GM20431 (cell line): Measurements from ENCODE around the gene EDAR.

Experiments
- in situ Hi-C: fragments of 300-500 bp; cut with MseI, MboI; formaldehyde crosslinking; loops from one replicate; pipeline ENCODE4 v1.15.0; 2020; ENCODE audit warnings: low sequenced_read_pairs; ENCODE audit not compliant: unreplicated experiment

Gene EDAR

DNA sequence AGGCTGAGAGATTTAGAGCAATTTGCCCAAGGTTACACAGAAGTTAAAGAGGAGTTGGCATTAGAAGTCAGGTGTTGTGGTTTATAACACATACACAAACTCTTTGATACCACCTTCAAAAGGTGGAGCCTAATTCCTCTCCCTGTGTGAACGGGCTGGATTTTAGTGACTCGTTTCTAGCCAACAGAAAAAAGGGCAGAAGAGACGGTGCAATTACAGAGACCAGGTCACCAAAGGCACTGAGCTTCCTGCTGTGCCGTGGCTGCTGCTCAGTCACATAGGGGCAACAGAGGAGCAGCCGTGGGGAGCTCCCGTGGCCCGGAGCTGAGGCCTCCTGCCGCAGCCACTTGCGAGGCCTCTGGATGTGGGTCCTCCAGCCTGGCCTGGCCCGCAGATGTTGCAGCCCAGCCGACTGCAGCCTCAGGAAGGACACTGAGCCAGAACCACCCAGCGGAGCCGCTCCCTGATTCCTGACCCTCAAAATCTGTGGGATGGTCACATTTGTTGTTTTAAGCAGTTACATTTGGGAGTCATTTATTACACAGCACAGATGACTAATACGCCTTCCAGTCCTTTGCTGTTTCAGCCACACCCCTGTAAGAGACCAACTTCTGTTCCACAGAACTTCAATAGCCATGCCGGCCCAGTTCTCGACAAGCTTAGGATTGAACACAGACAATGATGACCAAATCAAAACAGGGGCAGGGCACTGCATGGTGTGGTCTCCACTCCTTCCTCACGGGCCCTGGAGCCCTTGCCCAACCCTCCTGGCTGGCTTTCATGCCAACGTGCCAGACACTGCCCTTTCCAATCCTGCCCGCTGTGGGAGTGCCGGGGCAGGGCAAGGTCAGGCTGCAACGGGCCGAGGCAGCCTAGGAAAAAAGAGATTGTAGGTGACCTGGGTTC lies 17.1 kb downstream of the EDAR start:
- in situ Hi-C loops: no loop called here

DNA sequence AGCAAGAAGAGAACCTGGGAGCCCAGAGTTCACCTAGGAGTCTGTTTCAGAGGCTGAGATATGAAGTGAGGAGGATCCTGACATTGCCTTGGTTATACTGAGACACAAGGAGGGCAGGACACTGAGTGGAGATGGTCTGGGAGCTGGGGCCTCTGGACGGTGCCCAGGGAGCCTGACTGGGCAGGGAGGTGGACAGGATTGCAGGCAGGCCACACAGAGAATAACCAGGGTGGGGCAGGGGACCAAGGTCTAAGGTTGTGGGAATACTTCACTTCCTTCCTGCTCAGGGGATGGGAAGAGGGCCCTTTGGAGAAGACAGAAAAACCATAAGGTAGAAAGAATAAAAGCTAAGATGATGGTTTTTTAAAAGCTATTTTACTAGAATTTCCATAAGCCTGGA lies 18.7 kb downstream of the EDAR start:
- in situ Hi-C loops: no loop called here

DNA sequence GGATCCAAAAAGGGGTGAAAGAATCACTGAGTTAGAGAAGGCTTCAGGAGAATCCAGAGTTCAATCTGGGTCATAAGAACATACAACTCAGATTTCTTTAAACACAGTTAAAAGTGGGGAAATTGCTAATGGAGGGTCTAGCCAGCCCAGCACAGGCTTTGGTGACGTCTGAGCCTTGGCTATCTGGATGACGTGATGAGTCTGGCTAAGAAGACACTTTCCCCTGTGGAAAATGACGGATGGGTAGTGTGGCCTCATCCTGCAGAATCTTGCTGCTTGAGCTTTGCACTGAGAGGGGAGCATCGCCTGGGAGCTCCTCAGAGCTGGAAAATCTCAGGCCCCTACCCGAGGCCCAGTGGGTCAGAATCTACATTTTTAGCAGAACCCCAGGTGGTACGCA lies 19.2 kb downstream of the EDAR start:
- in situ Hi-C loops: no loop called here

DNA sequence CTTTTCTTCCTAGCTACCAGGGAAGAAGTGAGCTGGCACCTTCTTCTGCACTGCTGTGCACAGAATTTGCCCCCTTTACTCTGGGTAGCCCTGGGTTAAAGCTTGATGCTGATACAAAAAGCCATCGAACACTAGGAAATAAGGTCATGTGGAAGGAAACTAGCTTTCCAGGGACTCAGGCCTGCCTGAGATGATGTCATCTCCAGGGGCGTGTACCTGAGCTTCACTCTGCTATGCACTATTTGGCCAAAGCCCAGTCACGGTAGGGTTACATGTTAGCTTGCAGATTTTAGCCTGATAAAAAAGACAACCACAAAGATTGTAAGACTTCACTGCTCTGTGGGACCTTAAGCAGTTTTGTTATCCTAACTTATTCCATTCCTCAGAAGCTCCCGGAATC lies 20.4 kb downstream of the EDAR start:
- in situ Hi-C loops: no loop called here

DNA sequence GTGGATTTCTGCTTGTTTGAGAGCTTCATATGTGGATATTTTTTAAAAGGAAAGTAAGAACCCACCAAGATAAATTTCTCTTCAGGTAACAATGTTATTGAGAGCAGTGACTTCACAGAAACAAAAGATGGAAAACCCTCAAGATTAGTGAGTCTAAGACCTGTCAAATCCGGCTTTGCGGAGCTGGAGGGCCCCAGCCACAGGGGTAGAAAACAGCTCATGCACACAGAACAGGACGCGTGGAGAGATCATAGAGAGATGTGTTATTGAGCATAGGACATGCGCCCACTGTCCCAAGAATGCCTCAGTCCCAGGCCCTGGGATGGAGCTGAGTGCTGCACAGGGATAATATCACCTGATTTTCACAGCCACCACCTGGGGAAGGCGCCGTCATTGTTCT lies 21.3 kb downstream of the EDAR start:
- in situ Hi-C loops: no loop called here

DNA sequence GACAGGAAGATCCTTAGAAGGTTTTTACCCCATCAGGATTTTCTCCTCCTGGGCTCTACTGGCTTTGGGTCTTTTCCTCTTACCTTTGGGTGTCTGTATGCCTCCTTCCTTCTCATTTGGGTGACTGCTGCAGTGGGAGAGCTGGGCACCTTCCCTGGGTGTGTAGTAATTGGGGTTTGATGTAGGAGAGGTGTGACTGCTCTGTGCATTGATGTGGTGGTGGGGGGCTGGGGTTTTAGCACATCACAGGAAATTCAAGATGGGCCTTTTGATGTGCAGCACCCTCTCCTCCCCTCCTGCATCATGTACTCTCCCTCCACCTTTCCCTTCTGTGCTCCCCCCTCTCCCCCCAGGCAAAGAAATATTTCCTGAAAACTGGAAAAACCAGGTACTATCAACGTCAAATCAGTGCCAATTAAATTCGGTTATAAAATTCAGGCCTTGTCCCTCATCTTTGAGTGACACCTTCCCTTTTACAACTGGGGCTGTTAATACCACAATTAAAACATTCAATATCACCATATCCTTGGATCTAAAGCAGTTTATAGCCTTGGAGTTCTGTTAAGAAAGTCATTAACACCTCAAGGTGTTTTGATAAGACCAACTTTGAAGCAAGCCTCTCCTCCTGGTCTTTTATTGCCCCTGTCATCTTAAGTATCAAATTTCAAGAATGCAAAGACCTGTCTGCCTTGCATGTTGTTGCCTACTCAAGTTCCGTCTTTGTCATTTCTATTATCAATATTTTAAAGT lies 23.3 kb downstream of the EDAR start:
- in situ Hi-C loops: no loop called here

DNA sequence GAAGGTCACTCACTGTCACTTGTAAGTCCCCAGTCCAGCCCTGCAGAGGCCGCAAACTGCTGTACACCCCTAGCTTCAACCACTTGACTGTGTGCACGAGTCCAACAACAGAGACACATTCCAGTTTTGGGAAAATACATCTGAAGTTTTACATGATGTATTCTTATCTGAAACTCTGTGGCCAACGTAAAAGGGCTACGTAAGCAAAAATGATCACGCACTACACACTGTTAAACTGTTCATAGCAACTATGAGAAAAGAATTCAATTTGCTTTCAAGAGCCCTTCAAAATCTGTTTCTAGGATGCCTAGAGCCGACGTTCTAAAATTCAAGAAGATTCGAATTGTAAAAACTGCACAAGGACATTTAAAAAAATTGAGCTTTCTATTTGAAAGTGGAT lies 26.0 kb downstream of the EDAR start:
- in situ Hi-C loops: no loop called here

DNA sequence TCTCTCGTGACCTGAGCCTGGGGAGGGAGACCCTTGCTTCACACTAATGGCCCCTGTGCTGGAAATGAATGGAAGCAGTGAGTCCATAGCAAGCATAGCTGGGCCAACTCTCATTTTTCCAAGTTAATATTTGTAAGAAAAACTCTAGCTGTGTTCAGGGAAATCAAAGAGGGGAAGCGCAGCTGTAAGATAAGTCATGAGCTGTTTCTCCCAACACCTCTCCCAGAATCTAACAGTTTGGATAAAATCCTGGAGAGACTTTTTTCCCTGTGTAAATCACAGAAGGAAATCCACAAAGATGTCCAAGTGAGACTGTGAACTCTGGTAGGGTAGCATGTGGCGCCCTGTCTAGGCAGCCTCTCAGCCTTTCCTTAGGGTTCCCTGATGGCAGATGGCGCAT lies 27.2 kb downstream of the EDAR start:
- in situ Hi-C loops: no loop called here

DNA sequence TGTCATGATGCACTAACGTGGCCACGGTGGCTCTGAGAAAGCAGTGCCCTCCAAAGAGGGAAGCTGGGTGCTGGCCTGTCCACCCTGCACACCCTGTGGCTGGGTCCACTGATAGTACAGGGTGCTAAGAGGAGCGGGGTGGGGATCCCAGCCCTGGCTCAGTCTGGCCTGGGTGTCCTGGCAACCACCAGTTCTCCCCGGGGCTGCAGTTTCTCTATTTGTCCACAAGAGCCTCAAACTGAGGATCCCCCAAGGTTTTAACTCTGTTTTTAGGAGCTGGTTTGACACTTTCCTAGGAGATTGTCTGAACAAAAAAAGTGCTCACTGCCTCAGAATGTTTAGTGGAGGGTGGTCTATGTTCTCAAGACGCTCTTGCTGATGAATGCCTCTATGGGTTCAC lies 29.0 kb downstream of the EDAR start:
- in situ Hi-C loops: no loop called here

DNA sequence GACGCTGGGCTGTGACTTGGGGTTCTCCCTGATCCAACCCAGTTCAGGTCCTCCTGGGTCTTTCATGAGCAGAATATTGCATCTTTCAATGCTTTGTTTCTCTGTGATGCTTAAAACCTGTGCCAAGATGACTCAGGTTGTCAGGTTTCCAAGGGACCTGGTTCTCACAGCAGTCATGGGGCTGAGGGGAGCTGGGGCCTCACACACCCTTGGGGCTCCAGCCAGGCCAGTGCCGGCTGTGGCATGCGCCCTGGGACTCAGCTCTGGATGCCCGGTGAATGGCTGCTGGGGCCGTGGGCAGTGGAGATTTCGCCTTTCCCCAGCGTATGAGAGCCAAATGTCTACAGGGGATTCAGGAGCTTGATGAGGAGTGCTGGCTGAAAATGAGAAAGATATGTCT lies 29.6 kb downstream of the EDAR start:
- in situ Hi-C loops: no loop called here

DNA sequence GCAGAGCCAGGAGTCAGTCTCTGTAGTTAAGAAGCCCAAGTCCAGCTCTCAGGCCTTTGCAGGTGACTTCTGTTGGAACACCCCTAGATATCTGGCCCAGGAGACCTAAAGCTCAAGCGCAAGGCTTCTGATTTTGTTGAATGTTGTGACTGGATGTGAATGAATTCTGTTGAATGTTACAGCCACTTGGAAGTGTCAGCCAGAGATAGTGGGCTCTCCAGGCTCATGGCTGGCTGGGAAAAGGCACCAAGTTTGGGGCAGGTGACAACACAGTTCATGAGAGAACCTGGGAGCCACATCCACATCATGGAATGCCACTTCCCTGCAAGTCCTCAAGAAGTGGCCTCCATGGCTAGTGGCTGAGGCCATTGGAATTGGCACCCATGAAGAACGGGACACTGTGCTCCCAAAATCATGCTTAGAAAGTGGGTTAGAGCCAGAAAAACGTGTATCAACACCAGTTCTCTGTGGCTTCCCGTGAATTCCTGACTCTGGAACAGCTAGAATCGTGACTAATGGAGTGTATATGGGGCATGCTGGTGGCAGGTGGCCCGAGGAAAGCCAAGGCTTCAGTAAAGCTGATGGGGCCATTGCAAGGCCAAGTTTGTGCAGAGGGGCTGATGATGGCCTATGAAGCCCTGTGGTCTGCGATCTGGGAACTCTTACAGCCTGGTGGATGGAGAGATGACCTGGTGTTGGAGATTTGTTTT lies 30.2 kb downstream of the EDAR start:
- in situ Hi-C loops: no loop called here

DNA sequence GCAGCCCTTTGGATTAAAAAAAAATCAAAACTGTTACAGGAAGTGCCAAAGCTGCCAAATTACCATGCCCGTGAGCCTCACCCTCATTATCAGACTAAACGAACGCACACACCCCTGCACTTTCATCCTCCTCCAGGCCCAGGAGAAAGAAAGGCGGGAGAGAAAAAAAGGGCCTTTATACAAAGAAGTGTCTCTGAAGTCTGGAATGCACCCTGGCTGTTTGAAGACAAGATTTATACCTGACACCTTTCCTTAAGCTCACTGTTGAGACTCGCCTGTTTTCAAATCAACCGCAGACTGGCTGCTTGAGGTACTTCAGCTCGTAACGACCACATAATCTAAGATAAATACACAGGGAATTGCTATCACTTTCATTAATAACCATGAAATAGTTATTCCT lies 31.0 kb downstream of the EDAR start:
- in situ Hi-C loops: no loop called here

DNA sequence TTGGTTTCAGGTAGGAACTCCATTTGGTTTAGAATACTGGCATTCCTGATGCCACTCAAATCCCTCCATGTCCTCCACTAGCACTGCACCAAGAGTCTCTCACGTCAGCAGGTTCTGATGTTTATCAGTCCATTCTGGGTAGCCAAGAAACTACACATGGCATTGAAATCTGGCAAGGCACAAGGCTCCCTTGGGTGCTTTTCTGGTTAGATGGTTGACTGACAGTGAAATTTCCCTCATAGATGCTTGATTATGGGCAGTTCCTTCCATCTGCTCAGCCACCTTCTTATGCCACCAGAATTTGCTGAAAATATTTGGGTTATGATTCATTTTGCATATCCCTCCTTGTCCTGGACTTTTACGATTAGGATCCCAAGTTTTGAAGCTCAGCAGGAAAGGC lies 32.6 kb downstream of the EDAR start:
- in situ Hi-C loops: no loop called here

DNA sequence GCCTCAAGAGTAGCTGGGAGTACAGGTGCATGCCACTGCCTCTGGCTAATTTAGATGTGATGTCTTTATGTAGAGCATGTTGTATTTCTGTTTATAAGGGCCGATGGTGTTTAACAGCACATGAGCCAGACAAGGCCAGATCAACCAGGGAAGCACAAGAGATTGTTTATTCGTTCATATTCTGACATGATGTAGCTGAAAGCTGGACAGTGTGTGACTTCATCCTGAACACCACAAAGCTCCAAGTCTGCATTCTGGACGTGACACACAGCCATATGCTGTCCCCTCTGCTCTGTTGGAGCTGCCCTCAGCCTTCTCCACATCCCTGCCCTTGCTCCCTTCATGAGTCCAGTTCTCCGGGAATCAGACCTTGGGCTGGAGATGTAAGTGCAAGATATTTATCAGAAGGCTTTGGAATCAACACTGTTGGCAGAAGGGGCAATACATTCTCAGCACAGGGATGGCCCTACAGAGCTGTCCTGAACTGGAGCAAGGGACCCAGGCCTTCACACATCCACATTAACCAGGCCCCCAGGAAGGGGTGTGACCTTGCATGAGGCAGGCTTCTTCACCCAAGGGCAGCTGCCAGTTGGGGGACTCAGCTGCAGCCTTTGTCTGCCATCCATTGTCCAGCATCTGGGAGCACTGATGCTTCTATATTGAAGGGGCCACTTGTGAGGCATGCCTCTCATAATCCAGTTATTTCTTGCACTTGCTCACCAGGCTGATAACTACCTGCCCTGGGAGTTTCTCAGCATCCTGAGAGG lies 38.5 kb downstream of the EDAR start:
- in situ Hi-C loops: no loop called here

DNA sequence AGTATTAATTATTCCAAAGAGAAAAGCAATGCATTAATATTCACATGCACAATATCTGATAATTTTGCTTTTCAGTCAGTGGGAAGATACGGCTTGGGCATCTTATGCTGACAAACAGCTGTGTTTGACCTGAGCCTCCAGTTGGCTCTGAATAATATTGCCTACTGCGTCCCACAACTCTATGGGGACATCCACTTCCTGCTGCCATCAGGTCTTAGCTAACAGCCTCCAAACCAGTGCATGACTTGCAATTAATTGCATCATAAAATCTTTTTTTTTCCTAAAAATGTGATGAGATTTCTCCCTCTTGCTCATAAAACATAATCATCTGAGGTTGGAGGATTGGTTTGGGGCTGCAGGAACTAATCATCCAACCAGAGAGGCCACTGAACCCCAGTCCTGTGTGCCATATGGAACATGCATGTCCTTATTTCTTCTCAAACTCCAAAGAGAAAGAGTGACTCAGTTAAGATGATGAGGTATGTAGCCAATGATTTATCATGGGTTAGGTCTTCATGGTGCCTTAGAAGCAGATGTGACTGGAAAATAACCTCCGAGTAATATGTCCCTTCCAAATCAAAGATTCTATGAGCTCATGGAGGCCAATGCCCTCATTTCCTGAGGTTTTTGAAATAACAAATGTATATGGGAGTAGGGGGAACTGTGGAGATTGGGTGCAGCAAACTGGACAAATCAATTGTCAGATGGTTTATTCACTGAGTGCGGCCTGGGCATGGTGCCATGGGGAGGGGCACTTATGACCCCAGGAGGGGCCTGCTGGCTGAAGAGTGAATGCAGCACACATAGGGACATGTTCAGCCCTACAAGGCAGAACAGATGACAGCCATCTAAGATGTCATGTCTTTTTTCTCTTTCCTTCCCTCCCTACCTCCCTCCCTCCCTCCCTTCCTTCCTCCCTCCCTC lies 39.4 kb downstream of the EDAR start:
- in situ Hi-C loops: no loop called here

DNA sequence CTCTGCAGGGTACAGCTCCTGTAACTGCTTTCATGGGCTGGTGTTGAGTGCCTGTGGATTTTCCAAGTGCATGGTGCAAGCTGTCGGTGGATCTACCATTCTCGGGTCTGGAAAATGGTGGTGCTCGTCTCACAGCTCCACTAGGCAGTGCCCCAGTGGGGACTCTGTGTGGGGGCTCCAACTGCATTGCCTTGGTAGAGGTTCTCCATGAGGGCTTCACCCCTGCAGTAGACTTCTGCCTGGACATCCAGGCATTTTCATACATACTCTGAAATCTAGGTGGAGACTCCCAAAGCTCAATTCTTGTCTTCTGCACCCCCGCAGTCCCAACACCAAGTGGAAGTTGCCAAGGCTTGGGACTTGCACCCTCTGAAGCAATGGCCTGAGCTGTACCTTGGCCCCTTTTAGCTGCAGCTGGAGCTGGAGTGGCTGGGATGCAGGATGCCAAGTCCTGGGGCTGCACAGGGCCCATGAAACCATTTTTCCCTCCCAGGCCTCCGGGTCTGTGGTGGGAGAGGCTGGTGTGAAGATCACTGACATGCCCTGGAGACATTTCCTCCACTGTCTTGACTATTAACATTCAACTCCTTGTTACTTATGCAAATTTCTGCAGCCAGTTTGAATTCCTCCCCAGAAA lies 41.6 kb downstream of the EDAR start:
- in situ Hi-C loops: no loop called here

DNA sequence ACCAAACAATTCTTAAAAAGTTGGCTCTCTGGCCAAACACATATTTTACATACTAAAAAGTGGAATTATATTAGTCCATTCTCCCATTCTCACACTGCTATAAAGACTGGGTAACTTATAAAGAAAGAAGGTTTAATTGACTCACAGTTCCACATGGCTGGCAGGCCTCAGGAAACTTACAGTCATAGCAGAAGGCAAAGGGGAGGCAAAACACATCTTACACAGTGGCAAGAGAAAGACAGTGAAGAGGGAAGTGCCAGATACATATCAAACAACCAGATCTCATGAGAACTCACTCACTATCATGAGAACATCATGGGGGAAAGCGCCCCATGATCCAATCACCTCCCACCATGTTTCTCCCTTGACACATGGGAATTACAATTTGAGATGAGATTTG lies 42.6 kb downstream of the EDAR start:
- in situ Hi-C loops: no loop called here

DNA sequence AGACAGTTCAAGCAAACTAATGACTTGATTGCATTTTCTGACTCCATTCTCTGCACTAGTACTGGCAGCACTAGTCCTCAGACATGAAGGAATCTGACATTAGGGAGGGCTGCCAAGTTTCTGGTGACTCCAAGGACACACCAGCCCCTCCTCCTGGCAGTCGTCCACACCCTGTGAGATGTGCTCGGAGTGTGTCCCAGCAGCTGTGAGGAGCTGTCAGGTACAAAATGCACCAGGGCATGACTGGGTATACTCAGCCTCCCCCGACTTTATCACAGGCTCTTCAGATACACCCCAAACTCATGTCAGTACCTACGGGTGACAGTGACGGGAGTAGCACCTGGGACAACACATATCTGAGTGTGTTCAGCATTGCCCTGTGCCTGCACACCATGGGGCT lies 43.1 kb downstream of the EDAR start:
- in situ Hi-C loops: no loop called here
